ENCODE results near the gene CHI3L1. TPM values are rescaled to one million over a fixed set of nuclear protein-coding genes. Genes with fewer than 3 reads are reported as not detected.

The CHI3L1 gene
- total and polyA plus RNA-seq, 9 donors, result 4.0 to 70.5 (median 6.8) TPM; not detected in 1

GRCh38 chr1:203167026-203167912 is 19.2 kb downstream of the CHI3L1 start:
- no peaks in the 10 kb centered on the region for H3K27me3 ChIP-seq
- TF ChIP-seq POLR2A (IDR thresholded peaks at IDR 0.05) (no peak), CTCF (IDR thresholded peaks at IDR 0.05) (no peak), EP300 (IDR thresholded peaks at IDR 0.05) (no peak)
- H3K4me3 ChIP-seq, result no peak overlapping the region
- no peak for DNase-seq
- intact Hi-C loops (cut with DNase I), result no loop called here
- H3K36me3 ChIP-seq, result no peaks in the 10 kb centered on the region
- 80 to 82% (median 80%) methylated on average over 23 of the region's 23 CpGs for WGBS, 3 donors
- no peaks in the 10 kb centered on the region for H3K4me1 ChIP-seq (ENCODE audit: insufficient read depth)
- H3K27ac ChIP-seq, result no peak overlapping the region
- H3K9me3 ChIP-seq, result no peaks in the 10 kb centered on the region

- Histone ChIP-seq H3K27ac (no peak overlapping the region), H3K4me3 (no peak overlapping the region), H3K27me3 (no peaks in the 10 kb centered on the region), H3K9me3 (no peaks in the 10 kb centered on the region), H3K4me1 (ENCODE audit: insufficient read depth) (no peaks in the 10 kb centered on the region), H3K36me3 (no peaks in the 10 kb centered on the region)
- TF ChIP-seq EP300 (IDR thresholded peaks at IDR 0.05) (no peak), POLR2A (IDR thresholded peaks at IDR 0.05) (no peak), CTCF (IDR thresholded peaks at IDR 0.05) (no peak)
- WGBS, 3 donors, result 76 to 79% (median 77%) methylated on average over 13 to 14 of the region's 14 CpGs
- no peak for DNase-seq
- intact Hi-C loops (cut with DNase I), result no loop called here
Measured at GRCh38 chr1:203166192-203166940, 20.1 kb downstream of the CHI3L1 start.

GRCh38 chr1:203165800-203166161 is 20.7 kb downstream of the CHI3L1 start:
- 95 to 99% (median 96%) methylated on average over 8 of the region's 8 CpGs for WGBS, 3 donors

More at GRCh38 chr1:203165800-203166161, 20.7 kb downstream of the CHI3L1 start:
- TF ChIP-seq EP300 (IDR thresholded peaks at IDR 0.05) (no peak), POLR2A (IDR thresholded peaks at IDR 0.05) (no peak), CTCF (IDR thresholded peaks at IDR 0.05) (no peak)
- intact Hi-C loops (cut with DNase I), result no loop called here
- no peaks in the 10 kb centered on the region for H3K36me3 ChIP-seq
- no peak overlapping the region for H3K27ac ChIP-seq
- H3K4me1 ChIP-seq (ENCODE audit: insufficient read depth), result no peaks in the 10 kb centered on the region
- no peak for DNase-seq
- no peaks in the 10 kb centered on the region for H3K9me3 ChIP-seq
- H3K27me3 ChIP-seq, result no peaks in the 10 kb centered on the region
- H3K4me3 ChIP-seq, result no peak overlapping the region

Measured in ovary (tissue), 9 donors.